ENCODE measurements around the gene REG4.

GRCh38 chr1:119838236-119838635, 27.0 kb upstream of the REG4 start:
- TF ChIP-seq, protein P1, sequence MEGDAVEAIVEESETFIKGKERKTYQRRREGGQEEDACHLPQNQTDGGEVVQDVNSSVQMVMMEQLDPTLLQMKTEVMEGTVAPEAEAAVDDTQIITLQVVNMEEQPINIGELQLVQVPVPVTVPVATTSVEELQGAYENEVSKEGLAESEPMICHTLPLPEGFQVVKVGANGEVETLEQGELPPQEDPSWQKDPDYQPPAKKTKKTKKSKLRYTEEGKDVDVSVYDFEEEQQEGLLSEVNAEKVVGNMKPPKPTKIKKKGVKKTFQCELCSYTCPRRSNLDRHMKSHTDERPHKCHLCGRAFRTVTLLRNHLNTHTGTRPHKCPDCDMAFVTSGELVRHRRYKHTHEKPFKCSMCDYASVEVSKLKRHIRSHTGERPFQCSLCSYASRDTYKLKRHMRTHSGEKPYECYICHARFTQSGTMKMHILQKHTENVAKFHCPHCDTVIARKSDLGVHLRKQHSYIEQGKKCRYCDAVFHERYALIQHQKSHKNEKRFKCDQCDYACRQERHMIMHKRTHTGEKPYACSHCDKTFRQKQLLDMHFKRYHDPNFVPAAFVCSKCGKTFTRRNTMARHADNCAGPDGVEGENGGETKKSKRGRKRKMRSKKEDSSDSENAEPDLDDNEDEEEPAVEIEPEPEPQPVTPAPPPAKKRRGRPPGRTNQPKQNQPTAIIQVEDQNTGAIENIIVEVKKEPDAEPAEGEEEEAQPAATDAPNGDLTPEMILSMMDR (IDR thresholded peaks at IDR 0.05 in 2 of 3, conservative IDR thresholded peaks at IDR 0.05 in 1 of 3; ENCODE audit: control insufficient read depth in 2 of 3, extremely low read depth in 1 of 3, insufficient read depth in 1 of 3, low read depth in 3 of 3, low read length in 3 of 3), result no peak
- no peak for TF ChIP-seq GABPA (IDR thresholded peaks at IDR 0.05; ENCODE audit: low read depth)
- TF ChIP-seq RBBP5 (conservative IDR thresholded peaks at IDR 0.05), result no peak
- TF ChIP-seq EP300 (IDR thresholded peaks at IDR 0.05; ENCODE audit: borderline replicate concordance in 1 of 2, control insufficient read depth in 1 of 2, low read depth in 2 of 2, low read length in 2 of 2), result no peak

Measured in GM12878 (cell line).